ENCODE data around the gene RPP14.

DNA sequence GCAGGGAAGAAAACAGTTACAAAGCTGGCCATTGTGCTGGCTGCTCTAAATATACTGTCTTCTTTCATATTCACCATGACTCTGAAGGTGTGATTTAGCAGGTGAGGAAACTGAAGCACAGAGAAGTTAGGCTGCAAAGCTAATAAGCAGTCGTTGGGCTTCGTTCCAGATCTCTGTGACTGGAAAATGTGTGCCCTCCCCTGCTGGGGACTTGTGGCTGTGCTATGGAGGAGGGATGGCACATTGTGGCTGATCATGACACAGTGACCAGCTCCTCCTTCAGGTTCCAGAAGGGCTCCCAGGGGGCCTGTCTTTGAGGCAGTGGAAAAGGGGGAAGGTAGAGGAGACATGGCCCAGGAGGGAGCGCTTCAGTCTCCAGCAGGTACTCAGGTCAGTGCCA is 45.9 kb downstream of the RPP14 start:
- TF ChIP-seq, protein P1, sequence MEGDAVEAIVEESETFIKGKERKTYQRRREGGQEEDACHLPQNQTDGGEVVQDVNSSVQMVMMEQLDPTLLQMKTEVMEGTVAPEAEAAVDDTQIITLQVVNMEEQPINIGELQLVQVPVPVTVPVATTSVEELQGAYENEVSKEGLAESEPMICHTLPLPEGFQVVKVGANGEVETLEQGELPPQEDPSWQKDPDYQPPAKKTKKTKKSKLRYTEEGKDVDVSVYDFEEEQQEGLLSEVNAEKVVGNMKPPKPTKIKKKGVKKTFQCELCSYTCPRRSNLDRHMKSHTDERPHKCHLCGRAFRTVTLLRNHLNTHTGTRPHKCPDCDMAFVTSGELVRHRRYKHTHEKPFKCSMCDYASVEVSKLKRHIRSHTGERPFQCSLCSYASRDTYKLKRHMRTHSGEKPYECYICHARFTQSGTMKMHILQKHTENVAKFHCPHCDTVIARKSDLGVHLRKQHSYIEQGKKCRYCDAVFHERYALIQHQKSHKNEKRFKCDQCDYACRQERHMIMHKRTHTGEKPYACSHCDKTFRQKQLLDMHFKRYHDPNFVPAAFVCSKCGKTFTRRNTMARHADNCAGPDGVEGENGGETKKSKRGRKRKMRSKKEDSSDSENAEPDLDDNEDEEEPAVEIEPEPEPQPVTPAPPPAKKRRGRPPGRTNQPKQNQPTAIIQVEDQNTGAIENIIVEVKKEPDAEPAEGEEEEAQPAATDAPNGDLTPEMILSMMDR (IDR thresholded peaks at IDR 0.05) = no peak
- TF ChIP-seq EP300 (IDR thresholded peaks at IDR 0.05; ENCODE audit: low read depth) (no peak), POLR2A (IDR thresholded peaks at IDR 0.05) (no peak)
